Osteocyte (in vitro differentiated cells): Measurements from ENCODE around the gene PDZK1. TPM values are rescaled to one million over a fixed set of nuclear protein-coding genes. Genes with fewer than 3 reads are reported as not detected.
"Not testable (repeated sequence)": the region's sequence is repeated elsewhere in the genome, so short reads cannot be mapped to it uniquely, and the experiment has no call there.

Experiments
- DNase-seq: peaks from one replicate; pipeline ENCODE4 v3.0.0; 2021; ENCODE audit warnings: mixed read lengths; ENCODE audit not compliant: unreplicated experiment; ENCODE audit errors: extremely low spot score
- H3K27ac Mint-ChIP-seq: one replicate; pipeline ENCODE4 v1.8.0; 2021; ENCODE audit warnings: mild to moderate bottlenecking, mixed read lengths; ENCODE audit not compliant: unreplicated experiment
- H3K27me3 Mint-ChIP-seq: one replicate; pipeline ENCODE4 v1.8.0; 2021; ENCODE audit warnings: mixed read lengths; ENCODE audit not compliant: unreplicated experiment
- H3K36me3 Mint-ChIP-seq: one replicate; pipeline ENCODE4 v1.8.0; 2021; ENCODE audit warnings: mixed read lengths; ENCODE audit not compliant: unreplicated experiment
- H3K4me1 Mint-ChIP-seq: one replicate; pipeline ENCODE4 v1.8.0; 2021; ENCODE audit warnings: mixed read lengths; ENCODE audit not compliant: unreplicated experiment
- H3K4me3 Mint-ChIP-seq: one replicate; pipeline ENCODE4 v1.8.0; 2021; ENCODE audit warnings: mild to moderate bottlenecking, moderate library complexity, mixed read lengths; ENCODE audit not compliant: unreplicated experiment
- H3K9me3 Mint-ChIP-seq: one replicate; pipeline ENCODE4 v1.8.0; 2021; ENCODE audit warnings: mixed read lengths; ENCODE audit not compliant: unreplicated experiment
- CTCF ChIP-seq: fragments of 200-600 bp; sonication (generic); IDR thresholded peaks from 2 replicates; pipeline ENCODE4 v1.5.0; 2021; ENCODE audit warnings: antibody characterized with exemption, mild to moderate bottlenecking, moderate library complexity
- total RNA-seq: library from RNA; stranded (reverse); gene quantifications from 2 replicates; pipeline ENCODE4 v1.2.1, GENCODE V29; 2021

PDZK1 gene
- total RNA-seq, 1 donor from 2014 or later, result 0.40 TPM

GRCh38 chr1:145689922-145690321 is 17.2 kb downstream of the PDZK1 start:
- peaks cover 11% of the 10 kb centered on the region for H3K4me1 Mint-ChIP-seq
- no peak for TF ChIP-seq CTCF
- no peak for DNase-seq
- no peaks in the 10 kb centered on the region for H3K36me3 Mint-ChIP-seq
- H3K27ac Mint-ChIP-seq, result no peak overlapping the region
- H3K9me3 Mint-ChIP-seq, result no peaks in the 10 kb centered on the region
- H3K27me3 Mint-ChIP-seq, result no peaks in the 10 kb centered on the region
- H3K4me3 Mint-ChIP-seq, result no peak overlapping the region

DNA sequence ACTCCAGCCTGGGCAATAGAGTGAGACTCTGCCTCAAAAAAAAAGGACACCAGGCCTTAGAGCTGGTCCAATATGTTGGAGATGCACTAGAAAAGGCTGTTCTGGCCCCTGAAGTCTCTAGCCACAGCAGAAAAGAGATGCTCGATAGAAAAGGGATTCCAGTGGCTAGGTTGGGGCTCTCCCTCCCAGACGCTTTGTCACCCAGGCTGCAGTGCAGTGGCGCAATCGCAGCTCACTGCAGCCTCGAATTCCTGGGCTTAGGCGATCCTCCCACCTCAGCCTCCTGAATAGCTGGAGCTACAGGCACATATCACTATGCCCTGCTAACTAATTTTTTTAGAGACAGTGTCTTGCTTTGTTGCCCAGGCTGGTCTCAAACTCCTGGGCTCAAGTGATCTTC is 18.2 kb downstream of the PDZK1 start:
- H3K4me1 Mint-ChIP-seq, result peaks cover 11% of the 10 kb centered on the region
- no peak overlapping the region for H3K4me3 Mint-ChIP-seq
- H3K27me3 Mint-ChIP-seq, result no peaks in the 10 kb centered on the region
- DNase-seq, result no peak
- no peaks in the 10 kb centered on the region for H3K36me3 Mint-ChIP-seq
- no peak for TF ChIP-seq CTCF
- no peaks in the 10 kb centered on the region for H3K9me3 Mint-ChIP-seq
- H3K27ac Mint-ChIP-seq, result no peak overlapping the region

DNA sequence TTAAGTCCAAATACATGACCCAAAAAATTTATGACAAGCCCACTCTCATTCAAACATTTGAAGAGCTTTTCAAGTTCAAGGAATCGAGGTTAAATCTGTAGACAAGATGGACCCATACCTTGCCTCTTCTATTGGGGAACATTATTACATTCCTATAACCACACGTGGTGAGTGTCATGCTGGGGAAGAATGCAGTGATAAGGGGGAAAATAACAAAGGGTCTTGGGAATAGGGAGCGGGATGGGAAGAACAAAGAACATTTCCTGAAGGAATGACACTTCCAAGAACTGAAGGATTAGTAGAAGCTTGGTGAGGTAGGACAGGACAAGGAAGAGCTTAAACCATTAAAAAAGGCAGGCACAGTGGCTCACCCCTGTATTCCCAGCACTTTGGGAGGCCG is 18.8 kb downstream of the PDZK1 start:
- H3K4me1 Mint-ChIP-seq, result peaks cover 11% of the 10 kb centered on the region
- no peak overlapping the region for H3K4me3 Mint-ChIP-seq
- H3K36me3 Mint-ChIP-seq, result no peaks in the 10 kb centered on the region
- no peak for DNase-seq
- H3K27me3 Mint-ChIP-seq, result no peaks in the 10 kb centered on the region
- TF ChIP-seq CTCF, result no peak
- no peak overlapping the region for H3K27ac Mint-ChIP-seq
- H3K9me3 Mint-ChIP-seq, result no peaks in the 10 kb centered on the region

DNA sequence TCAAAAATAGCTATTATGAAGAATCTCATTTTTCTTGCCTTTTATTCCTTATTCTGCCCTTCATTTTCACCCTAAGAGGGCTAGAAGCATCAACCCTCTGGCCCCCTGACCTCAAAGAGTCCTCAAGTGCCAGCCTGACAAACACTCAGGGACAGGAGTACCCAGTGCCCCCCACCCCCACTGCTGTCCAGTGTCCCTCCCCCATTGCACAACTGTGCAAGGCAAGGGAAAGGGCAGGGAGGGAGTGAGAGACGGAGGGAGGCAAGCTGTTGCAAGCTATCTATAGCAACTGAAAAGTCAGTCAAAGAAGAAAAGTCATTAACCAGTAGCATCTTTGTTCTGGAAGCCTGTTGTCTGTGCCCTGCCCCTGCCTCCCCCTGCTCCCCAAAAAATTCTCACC is 21.1 kb downstream of the PDZK1 start:
- H3K27me3 Mint-ChIP-seq, H3K4me3 Mint-ChIP-seq, H3K9me3 Mint-ChIP-seq, H3K36me3 Mint-ChIP-seq, H3K27ac Mint-ChIP-seq, DNase-seq: not testable (repeated sequence)
- H3K4me1 Mint-ChIP-seq, result peaks cover 11% of the 10 kb centered on the region

GRCh38 chr1:145684858-145685257 is 22.3 kb downstream of the PDZK1 start:
- H3K9me3 Mint-ChIP-seq, H3K27ac Mint-ChIP-seq, H3K27me3 Mint-ChIP-seq, H3K36me3 Mint-ChIP-seq, DNase-seq, H3K4me1 Mint-ChIP-seq, H3K4me3 Mint-ChIP-seq: not testable (repeated sequence)

DNA sequence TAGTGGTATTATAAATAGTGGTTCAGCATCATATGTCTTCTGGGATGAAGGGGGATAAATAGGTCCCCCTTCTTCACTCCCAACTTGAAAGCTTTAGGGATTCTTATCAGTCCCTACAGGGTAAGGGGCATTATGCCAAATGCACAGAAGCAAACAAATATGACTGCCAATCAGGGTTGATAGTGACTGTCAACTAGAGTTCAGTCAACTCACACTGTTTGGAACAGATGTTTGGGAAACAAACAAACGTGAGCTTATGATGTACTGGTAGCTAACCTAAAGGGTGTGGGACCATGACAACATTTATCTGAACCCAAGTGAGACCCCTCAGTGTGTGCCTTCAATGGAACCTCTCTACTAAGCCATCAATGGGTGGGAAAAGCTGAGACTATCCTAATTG is 34.0 kb downstream of the PDZK1 start:
- H3K4me1 Mint-ChIP-seq, result not testable (repeated sequence)

DNA sequence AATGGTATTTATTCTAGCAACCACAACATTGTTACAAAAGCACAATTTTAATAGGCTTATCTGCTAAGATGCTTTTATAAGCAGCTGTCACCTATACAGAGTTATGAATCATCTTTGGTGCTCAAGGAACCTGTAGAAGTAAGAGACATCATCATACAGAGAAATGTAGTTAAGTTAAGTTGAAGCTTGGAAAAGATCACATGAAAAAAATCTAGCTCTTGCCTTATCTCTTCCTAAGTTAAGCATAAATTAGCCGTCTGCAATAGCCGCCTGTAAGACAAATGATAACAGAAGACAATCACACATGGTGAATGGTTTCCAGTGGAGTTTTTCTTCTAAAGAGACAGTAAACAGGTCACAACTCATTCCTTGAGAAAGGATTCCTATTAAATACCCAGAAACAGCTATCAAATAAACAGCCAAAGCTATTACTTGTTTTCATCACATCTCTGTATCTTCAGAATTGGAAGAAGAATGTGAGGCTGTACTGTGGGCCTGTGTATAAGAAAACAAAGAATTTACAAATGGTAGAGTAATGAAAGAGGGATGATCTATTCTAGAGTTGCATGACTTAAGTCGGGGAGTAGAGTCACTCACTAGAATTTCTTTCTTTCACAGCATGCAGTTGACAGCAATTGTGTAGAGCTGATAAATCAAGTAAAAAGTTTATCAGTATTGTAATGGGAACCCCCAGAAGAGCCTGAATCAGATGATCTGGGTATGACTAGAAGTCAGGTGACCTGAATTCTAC is 36.0 kb downstream of the PDZK1 start:
- H3K27ac Mint-ChIP-seq, result not testable (repeated sequence)

More for the DNA sequence above, 34.0 kb downstream of the PDZK1 start:
- H3K36me3 Mint-ChIP-seq, H3K27me3 Mint-ChIP-seq, H3K9me3 Mint-ChIP-seq, H3K4me3 Mint-ChIP-seq, H3K27ac Mint-ChIP-seq, DNase-seq: not testable (repeated sequence)

DNA sequence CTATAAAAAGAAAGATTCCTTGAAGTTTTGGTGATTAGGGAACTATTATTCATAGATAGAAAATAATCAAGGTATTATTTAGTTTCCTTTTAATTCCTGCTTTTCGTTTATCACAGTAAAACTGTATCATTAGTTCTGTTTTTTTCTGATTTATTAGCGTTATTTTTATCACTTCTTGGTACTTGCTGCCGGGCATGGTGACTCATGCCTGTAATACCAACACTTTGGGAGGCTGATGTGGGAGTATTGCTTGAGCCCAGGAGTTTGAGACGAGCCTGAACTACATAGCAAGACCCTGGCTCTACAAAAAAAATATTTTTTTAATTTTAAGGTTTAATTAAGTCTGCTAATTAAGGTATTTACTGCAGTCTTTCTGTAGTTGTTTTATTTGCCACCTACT is 42.2 kb downstream of the PDZK1 start:
- not testable (repeated sequence) for H3K36me3 Mint-ChIP-seq, DNase-seq, H3K27me3 Mint-ChIP-seq

More for the DNA sequence above, 36.0 kb downstream of the PDZK1 start:
- DNase-seq, H3K4me3 Mint-ChIP-seq, H3K27me3 Mint-ChIP-seq, H3K36me3 Mint-ChIP-seq, H3K4me1 Mint-ChIP-seq, H3K9me3 Mint-ChIP-seq: not testable (repeated sequence)

DNA sequence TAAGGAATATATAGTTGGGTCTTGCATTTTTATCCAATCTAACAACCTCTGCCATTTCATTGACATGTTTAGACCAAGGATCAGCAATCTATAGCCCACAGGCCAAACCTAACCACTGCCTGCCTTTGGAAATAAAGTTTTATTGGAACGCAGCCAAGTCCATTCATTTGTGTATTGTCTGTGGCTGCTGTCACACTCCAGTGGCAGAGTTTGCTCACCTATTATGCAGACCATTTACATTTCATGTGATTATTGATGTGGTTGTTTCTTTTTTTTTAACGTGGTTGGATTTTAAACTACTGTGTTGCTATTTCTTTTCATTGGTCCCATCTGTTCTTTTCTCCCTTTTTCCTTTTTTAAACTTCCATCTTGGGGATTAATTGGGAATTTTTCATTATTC is 44.7 kb downstream of the PDZK1 start:
- not testable (repeated sequence) for H3K9me3 Mint-ChIP-seq, H3K36me3 Mint-ChIP-seq, H3K4me1 Mint-ChIP-seq

More for the DNA sequence above, 42.2 kb downstream of the PDZK1 start:
- not testable (repeated sequence) for H3K4me1 Mint-ChIP-seq, H3K9me3 Mint-ChIP-seq, H3K4me3 Mint-ChIP-seq
- H3K27ac Mint-ChIP-seq, result peak overlapping the region; percentile 31

More for the DNA sequence above, 44.7 kb downstream of the PDZK1 start:
- H3K27me3 Mint-ChIP-seq, H3K27ac Mint-ChIP-seq, DNase-seq, H3K4me3 Mint-ChIP-seq: not testable (repeated sequence)
